HG02840 (cell line): ENCODE data around the gene IFNLR1.

Experiments
- ATAC-seq: cut with Tn5 transposase; IDR thresholded peaks from one replicate; pipeline ENCODE4 v1.9.1; 2021; ENCODE audit warnings: mild to moderate bottlenecking, moderate library complexity, moderate number of reproducible peaks; ENCODE audit not compliant: unreplicated experiment, low FRiP score

IFNLR1 gene

DNA sequence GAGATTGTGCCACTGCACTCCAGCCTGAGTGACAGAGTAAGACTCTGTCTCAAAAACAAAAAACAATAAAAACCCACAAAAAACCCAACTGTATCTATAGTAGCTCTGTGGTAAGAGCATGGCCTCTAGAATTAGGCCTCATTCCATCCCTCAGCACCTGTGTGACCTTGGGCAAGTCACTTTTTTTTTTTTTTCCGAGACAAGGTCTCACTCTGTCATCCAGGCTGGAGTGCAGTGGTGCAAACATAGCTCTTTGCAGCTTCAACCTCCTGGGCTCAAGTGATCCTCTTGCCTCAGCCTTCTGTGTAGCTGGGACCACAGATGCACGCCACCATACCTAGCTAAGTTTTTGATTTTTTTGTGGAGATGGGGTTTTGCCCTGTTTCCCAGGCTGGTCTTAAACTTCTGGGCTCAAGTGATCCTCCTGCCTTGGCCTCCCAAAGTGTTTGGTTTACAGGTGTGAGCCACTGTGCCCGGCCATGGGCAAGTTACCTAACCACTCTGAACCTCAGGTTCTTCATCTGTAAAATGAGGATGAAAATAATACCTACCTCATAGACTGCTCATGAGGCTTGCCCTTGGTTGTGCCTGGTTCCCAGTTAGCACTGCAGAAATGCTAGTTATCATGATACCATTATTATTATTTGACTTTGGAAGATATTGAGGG lies 59.8 kb downstream of the IFNLR1 start:
- ATAC-seq, result no peak

- no peak for ATAC-seq
Observed at GRCh38 chr1:24126672-24127023, 60.4 kb downstream of the IFNLR1 start.

DNA sequence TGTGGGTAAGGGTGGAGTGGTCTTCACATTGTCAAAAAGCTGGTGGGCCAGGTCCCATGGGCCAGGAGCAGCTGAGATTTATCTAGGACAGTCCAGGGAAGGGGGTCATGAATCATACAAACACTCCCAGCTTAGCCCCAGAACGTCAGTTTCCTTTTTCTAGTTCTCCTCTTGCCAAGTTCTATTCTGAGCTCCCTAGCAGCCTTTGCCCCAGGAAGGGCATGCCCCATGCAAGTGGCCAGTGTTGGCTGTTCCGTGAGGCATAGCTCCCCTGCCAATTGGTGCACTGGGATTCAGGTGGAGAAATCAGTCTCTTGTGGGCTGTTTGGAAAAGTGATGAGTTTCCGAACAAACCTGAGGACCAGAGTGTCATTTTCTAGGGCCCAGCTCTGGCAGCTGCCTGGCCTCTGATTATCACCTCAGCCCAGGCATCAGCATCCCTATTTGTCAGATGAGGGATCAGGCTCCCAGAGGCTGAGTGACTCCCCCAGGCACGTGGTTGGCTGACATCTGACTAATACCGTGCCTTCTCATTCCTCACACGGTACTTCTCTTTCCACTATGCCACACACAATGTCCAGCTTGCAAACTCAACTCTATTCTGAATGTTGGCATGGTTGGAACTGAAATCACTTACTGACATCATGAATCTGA lies 60.9 kb downstream of the IFNLR1 start:
- ATAC-seq, result no peak

GRCh38 chr1:24125456-24125855 lies 61.6 kb downstream of the IFNLR1 start:
- no peak for ATAC-seq

DNA sequence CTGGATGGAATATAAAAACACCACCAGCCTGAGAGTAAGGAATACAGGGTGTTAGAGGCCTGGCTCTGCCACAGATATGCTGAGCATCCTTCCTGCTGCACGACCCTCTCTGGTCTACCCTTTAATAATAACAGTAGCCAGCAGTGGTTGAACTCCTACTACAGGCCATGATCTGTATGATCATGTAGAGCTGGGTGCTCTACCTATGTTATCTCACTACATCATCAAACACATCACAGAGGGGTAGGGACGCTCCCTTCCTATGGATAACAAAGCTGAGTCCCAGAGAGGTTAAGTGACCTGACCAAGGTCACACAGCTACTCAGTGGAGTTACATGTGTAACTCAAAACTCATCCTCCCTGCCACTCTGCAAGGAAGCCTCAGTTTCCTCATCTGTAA lies 62.1 kb downstream of the IFNLR1 start:
- ATAC-seq, result no peak

DNA sequence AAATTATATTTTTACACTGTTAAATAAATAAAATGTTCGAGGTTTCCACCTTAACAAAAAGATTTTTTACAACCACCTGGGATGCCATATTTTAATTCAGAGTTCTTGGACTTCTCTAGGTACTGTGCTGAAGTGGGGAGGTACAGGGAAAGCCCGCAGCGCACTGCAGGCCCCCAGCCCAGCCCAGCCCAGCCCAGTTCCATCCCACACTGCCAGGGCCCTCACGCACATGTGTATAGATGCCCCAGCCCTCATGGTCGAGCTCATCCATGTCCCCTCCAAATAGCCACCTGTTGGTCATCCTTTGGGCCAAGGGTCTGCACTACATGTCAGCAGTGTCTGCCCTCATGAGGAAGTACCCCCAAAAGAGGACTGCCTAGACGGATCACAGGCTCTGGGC lies 63.5 kb downstream of the IFNLR1 start:
- ATAC-seq, result no peak

DNA sequence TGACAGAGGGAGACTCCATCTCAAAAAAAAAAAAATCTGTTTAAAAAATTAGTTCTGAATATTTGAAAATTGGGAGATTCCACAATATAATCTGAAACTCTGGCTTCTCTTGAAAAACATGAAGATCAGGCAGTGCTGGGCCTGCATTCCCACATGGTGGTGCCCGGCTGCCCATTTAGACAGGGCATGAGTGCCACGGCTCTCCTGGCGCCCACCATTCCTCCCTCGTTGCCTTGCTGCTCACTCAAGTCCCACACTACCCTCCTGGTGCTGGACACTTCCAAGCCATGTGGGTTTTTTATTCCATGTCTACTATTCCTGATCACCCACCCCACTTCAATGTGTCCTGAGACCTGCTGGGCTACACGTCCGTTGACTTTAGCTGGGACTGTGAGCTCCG lies 64.3 kb downstream of the IFNLR1 start:
- ATAC-seq, result no peak

DNA sequence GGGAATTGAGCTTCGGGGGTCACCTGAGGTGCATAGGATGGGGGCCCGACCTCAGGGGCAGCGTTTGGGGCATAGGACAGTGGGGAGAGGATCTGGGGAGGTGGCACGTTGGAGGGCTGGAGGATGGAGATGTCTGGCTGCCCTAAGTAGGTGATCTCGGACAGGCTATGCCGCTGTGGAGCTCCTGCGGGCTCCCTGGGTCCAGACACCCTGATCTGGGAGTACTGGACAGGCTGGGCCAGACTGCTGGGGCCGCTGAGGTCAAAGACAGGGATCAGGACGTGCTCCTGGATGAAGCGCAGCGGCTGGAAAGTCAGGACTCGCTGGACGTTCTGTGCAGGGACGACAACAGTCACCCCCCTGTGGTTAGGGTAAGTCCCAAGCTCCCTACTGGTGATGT lies 65.7 kb downstream of the IFNLR1 start:
- ATAC-seq, result no peak

DNA sequence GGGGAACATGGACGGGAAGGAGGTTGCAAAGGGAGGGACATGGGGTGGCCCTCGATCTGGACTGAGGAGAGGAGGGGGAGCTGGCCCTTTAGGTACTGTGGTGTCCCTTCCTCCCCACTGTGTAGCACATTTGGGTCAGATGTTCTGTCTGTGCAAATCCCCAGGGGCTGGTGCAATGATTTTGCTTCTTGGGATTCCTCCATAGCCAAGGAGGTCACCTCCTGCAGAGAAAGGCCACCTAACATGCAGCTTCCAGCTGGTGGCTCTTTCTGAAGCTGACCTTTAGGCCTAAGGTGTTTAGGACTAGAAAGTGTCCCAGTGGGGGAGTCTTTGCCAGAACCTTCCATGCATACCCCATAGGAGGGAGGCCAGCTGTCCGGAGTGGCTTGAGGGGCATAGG lies 66.1 kb downstream of the IFNLR1 start:
- no peak for ATAC-seq

- ATAC-seq, result no peak
Observed at GRCh38 chr1:24119859-24120756, 67.0 kb downstream of the IFNLR1 start.

- no peak for ATAC-seq
Observed at GRCh38 chr1:24119489-24119858, 67.6 kb downstream of the IFNLR1 start.

- ATAC-seq, result no peak
Observed at GRCh38 chr1:24118410-24119242, 68.5 kb downstream of the IFNLR1 start.

DNA sequence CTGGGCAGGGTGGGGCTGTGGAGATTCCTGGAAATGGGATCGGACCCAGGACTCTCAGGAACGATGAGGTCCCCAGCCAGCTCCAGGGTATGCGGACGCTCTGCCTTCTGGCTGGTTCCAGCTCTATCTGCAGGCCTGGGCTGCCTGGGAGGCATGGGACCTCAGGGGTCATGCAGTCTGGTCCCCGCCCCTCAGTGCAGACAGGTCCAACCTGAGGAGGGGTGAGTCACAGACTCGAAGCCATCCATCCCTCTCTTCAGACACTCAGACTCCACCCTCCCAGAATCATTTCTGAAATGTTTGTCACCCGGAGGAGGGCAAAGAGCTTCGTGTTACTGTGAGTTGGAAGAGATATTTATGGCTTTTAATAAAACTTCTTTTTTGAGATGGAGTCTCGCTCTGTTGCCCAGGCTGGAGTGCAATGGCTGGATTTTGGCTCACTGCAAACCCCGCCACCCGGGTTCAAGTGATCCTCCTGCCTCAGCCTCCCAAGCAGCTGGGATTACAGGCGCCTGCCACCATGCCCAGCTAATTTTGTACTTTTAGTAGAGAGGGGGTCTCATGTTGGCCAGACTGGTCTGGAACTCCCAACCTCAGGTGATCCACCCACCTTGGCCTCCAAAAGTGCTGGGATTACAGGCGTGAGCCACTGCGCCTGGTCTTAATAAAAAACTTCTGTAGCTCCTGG lies 69.2 kb downstream of the IFNLR1 start:
- ATAC-seq, result no peak

DNA sequence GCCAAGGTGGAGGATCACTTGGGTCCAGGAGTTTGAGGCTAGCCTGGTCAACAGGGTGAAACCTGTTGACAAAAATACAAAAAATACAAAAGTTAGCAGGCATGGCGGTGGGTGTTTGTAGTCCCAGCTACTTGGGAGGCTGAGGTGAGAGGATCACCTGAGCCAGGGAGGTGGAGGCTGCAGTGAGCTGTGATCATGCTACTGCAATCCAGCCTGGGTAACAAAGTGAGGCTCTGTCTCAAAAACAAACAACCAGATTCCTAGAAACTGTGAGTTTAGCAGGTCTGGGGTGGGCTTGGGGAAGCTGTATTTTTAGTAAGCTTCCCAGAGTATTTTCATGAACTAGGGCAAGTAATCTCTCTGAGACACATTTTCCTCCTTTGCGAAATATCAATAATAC lies 70.0 kb downstream of the IFNLR1 start:
- no peak for ATAC-seq

DNA sequence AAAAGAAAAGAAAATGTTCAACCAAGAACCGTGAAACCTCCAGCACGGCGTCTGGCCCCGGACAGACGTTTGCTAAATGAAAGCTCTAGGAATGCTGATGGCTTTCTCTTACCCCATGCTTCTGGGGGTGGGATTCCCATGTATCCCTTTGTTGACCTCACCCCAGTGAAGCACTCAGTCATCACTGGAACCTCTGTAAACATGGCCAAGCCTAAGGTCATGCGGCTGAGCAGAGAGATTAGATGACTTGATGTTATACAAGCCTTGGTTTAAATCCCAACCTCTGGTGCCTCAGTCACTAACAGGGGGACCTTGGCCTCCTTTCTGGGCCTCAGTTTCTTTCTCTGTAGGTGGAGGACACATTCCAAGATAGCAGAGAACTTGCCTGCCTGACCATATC lies 72.3 kb downstream of the IFNLR1 start:
- no peak for ATAC-seq

GRCh38 chr1:24113641-24114033 lies 73.5 kb downstream of the IFNLR1 start:
- ATAC-seq, result no peak

DNA sequence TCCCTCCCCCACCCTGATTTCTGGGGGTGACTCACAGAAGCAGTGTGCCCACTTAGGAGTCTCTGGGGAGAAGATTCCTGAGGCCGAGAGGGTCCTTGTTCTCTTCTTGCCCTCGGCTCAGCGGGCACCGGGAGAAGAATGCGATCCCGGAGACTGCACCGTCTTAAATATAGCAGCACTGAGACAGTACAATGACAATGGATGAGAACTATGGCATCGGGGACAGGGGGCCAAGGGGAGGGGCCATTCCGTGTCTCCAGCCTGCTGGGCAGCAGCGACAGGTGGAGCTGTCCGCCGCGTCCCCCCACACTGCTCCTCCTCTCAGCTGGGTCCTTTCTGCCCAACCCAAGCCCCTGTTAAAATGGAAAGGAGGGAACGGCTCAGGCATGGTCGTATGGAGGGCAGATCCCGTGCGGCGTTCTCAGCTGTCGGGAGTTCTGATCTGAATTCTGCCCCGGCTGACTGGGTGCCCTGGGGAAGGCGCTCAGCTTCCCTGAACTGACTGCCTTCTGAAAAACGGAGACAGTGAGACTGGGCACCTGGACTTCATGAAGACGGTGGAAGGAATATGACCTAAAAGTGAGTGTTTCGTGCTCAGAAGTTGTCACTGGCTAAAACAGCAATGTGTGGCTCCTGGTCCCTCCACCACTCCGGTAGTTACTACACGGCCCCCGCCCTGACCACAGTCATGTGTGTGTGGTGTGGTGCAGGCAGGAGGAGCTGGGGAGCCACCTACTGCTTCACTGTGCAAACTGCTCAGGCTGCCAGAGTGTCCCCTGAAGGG lies 74.9 kb downstream of the IFNLR1 start, which contains the start of gene MYOM3:
Gene MYOM3 (minus strand): TSS at position 140 of the 784 bp plus-strand sequence. CDS start 3,499 bp downstream, outside the sequence.
- no peak for ATAC-seq

- no peak for ATAC-seq
Observed at GRCh38 chr1:24111262-24111995, 75.7 kb downstream of the IFNLR1 start.
